H1 (cell line): ENCODE measurements around the gene EPX. TPM values are rescaled to one million over a fixed set of nuclear protein-coding genes. Genes with fewer than 3 reads are reported as not detected.

Source experiments
- CTCF ChIA-PET: fragments of 300-600 bp; sonication (Branson Sonifier 250); formaldehyde crosslinking; loops from one replicate; lab custom pipeline; 2021; ENCODE audit not compliant: partially characterized antibody; lab: Charles Lee
- POLR2A ChIA-PET: fragments of 300-600 bp; sonication (Branson Sonifier 250); formaldehyde crosslinking; loops from one replicate; lab custom pipeline; 2021; ENCODE audit warnings: inconsistent platforms; ENCODE audit not compliant: partially characterized antibody; lab: Charles Lee
- DNase-seq, 2 experiments: peaks; one replicate each; pipeline versions ENCODE4 v3.0.0 to v3.0.0-alpha.2; 2010 to 2022; ENCODE audit warnings: low spot score in 2 of 2, low read depth in 1 of 2, mixed read lengths in 1 of 2
- FAIRE-seq: peaks from 2 replicates; lab custom pipeline; 2011; peaks lifted over from hg19 to GRCh38; lab: Jason Lieb, UNC
- H2AFZ ChIP-seq: 2 replicates; pipeline ENCODE4 v1.8.1; 2012; ENCODE audit warnings: low read length, inconsistent platforms
- H2AK5ac ChIP-seq: 2 replicates; pipeline ENCODE4 v1.6.1; 2013; ENCODE audit warnings: low read depth, low read length
- H2BK120ac ChIP-seq: replicated peaks from 2 replicates; pipeline ENCODE3; 2013; ENCODE audit warnings: low read depth, low read length, inconsistent platforms
- H2BK12ac ChIP-seq: 2 replicates; pipeline ENCODE4 v1.6.1; 2013; ENCODE audit warnings: low read depth, low read length
- H2BK15ac ChIP-seq: 2 replicates; pipeline ENCODE4 v1.6.1; 2013; ENCODE audit warnings: low read length
- H2BK20ac ChIP-seq: 2 replicates; pipeline ENCODE4 v1.6.1; 2013; ENCODE audit warnings: low read length
- H2BK5ac ChIP-seq: 2 replicates; pipeline ENCODE4 v1.6.1; 2013; ENCODE audit warnings: low read depth, low read length
- H3K14ac ChIP-seq: 2 replicates; pipeline ENCODE4 v1.6.1; 2013; ENCODE audit warnings: inconsistent platforms; ENCODE audit not compliant: insufficient read length
- H3K18ac ChIP-seq: 2 replicates; pipeline ENCODE4 v1.6.1; 2013; ENCODE audit warnings: low read length; ENCODE audit errors: extremely low read depth
- H3K23ac ChIP-seq: 2 replicates; pipeline ENCODE4 v1.6.1; 2013; ENCODE audit warnings: inconsistent platforms; ENCODE audit not compliant: insufficient read length
- H3K23me2 ChIP-seq: 2 replicates; pipeline ENCODE4 v1.6.1; 2013; ENCODE audit warnings: low read depth, low read length
- H3K27ac ChIP-seq: 2 replicates; pipeline ENCODE4 v1.6.1; 2011; ENCODE audit warnings: low read depth, low read length, inconsistent platforms
- H3K27me3 ChIP-seq, 4 experiments: replicated peaks in 1 of 4; 1 replicate in 1 of 4; 2 replicates in 3 of 4; pipeline versions ENCODE4 v1.6.1 to v1.8.1; 2011 to 2013; ENCODE audit warnings: low read length in 3 of 4, mild to moderate bottlenecking in 3 of 4, inconsistent platforms in 2 of 4, mixed read lengths in 2 of 4, moderate library complexity in 1 of 4; ENCODE audit not compliant: control insufficient read depth in 3 of 4, insufficient read depth in 3 of 4; ENCODE audit errors: extremely low read depth in 1 of 4
- H3K36me3 ChIP-seq, 4 experiments: 2 replicates each; pipeline versions ENCODE4 v1.6.1 to v1.8.1; 2011 to 2013; ENCODE audit warnings: mild to moderate bottlenecking in 4 of 4, low read length in 3 of 4, moderate library complexity in 2 of 4, control low read depth in 1 of 4, inconsistent platforms in 1 of 4; ENCODE audit not compliant: insufficient read depth in 4 of 4, control insufficient read depth in 2 of 4
- H3K4ac ChIP-seq: replicated peaks from 2 replicates; pipeline ENCODE3; 2013; ENCODE audit warnings: low read length, low read depth, mixed read lengths, inconsistent platforms; ENCODE audit not compliant: insufficient read length
- H3K4me1 ChIP-seq, 4 experiments: replicated peaks in 1 of 4; 1 replicate in 1 of 4; 2 replicates in 3 of 4; pipeline versions ENCODE4 v1.6.1 to v1.8.1; 2011 to 2013; ENCODE audit warnings: low read length in 3 of 4, inconsistent platforms in 2 of 4, mixed read lengths in 1 of 4; ENCODE audit not compliant: insufficient read depth in 4 of 4, control insufficient read depth in 3 of 4
- H3K4me2 ChIP-seq, 2 experiments: 2 replicates each; pipeline versions ENCODE4 v1.6.1 to v1.8.1; 2011 to 2013; ENCODE audit warnings: low read depth in 2 of 2, low read length in 2 of 2, control low read depth in 1 of 2, inconsistent platforms in 1 of 2, mild to moderate bottlenecking in 1 of 2; ENCODE audit not compliant: insufficient read depth in 1 of 2
- H3K4me3 ChIP-seq, 4 experiments: fragments of 200-600, 300-600 bp in 1 of 4; sonication (generic), shearing (Covaris generic), sonication (Bioruptor Twin) in 1 of 4; 2 replicates each; pipeline versions ENCODE4 v1.5.1 to v1.8.1; 2011 to 2016; ENCODE audit warnings: low read length in 4 of 4, low read depth in 3 of 4, control low read depth in 2 of 4, inconsistent platforms in 2 of 4, mild to moderate bottlenecking in 2 of 4, mixed read lengths in 1 of 4, moderate library complexity in 1 of 4; ENCODE audit not compliant: insufficient read depth in 2 of 4; ENCODE audit errors: extremely low read depth in 1 of 4
- H3K56ac ChIP-seq: replicated peaks from 2 replicates; pipeline ENCODE3; 2013; ENCODE audit warnings: low read depth, mild to moderate bottlenecking, mixed read lengths, low read length, inconsistent platforms; ENCODE audit not compliant: insufficient read length
- H3K79me1 ChIP-seq: 2 replicates; pipeline ENCODE4 v1.6.1; 2013; ENCODE audit warnings: low read depth, low read length, control low read depth
- H3K79me2 ChIP-seq, 2 experiments: 2 replicates each; pipeline versions ENCODE4 v1.6.1 to v1.8.1; 2012 to 2013; ENCODE audit warnings: low read length in 2 of 2, mild to moderate bottlenecking in 2 of 2, inconsistent platforms in 1 of 2; ENCODE audit not compliant: insufficient read depth in 2 of 2, control insufficient read depth in 1 of 2
- H3K9ac ChIP-seq, 4 experiments: replicated peaks in 1 of 4; 1 replicate in 1 of 4; 2 replicates in 3 of 4; pipeline versions ENCODE4 v1.6.1 to v1.8.1; 2011 to 2013; ENCODE audit warnings: low read depth in 3 of 4, low read length in 3 of 4, control low read depth in 2 of 4, mild to moderate bottlenecking in 2 of 4, moderate library complexity in 2 of 4, inconsistent platforms in 1 of 4; ENCODE audit errors: extremely low read depth in 1 of 4
- H3K9me3 ChIP-seq, 2 experiments: 2 replicates each; pipeline versions ENCODE4 v1.6.1 to v1.8.1; 2012 to 2013; ENCODE audit warnings: mild to moderate bottlenecking in 2 of 2, moderate library complexity in 2 of 2, control low read depth in 1 of 2, inconsistent platforms in 1 of 2, low read depth in 1 of 2, low read length in 1 of 2, mixed read lengths in 1 of 2; ENCODE audit not compliant: insufficient read depth in 2 of 2
- H4K20me1 ChIP-seq, 2 experiments: replicated peaks in 1 of 2; 2 replicates each; pipeline versions ENCODE3 to v1.8.1; 2011 to 2013; ENCODE audit warnings: inconsistent platforms in 2 of 2, low read length in 2 of 2, mild to moderate bottlenecking in 1 of 2; ENCODE audit not compliant: insufficient read depth in 2 of 2, control insufficient read depth in 1 of 2
- H4K5ac ChIP-seq: 2 replicates; pipeline ENCODE4 v1.6.1; 2013; ENCODE audit warnings: low read length, low read depth, mixed read lengths, inconsistent platforms; ENCODE audit not compliant: insufficient read length
- H4K8ac ChIP-seq: 2 replicates; pipeline ENCODE4 v1.8.0; 2013; ENCODE audit warnings: mild to moderate bottlenecking, moderate library complexity, low read length, inconsistent platforms; ENCODE audit not compliant: insufficient read depth; ENCODE audit errors: extremely low read depth
- H4K91ac ChIP-seq: replicated peaks from 2 replicates; pipeline ENCODE3; 2013; ENCODE audit warnings: low read length, mixed read lengths, inconsistent platforms; ENCODE audit not compliant: insufficient read length
- WGBS, 2 experiments: shearing (Covaris generic) in 1 of 2; methylation state at CpG; one replicate each; pipeline versions ENCODE4 v1.1.6 to v1.1.7; 2013 to 2015; ENCODE audit warnings: low lambda C conversion rate in 2 of 2, mixed read lengths in 2 of 2, inconsistent platforms in 1 of 2, low coverage in 1 of 2, missing lambda C conversion rate in 1 of 2; ENCODE audit not compliant: insufficient replicate concordance in 2 of 2, insufficient coverage in 1 of 2, insufficient read length in 1 of 2; ENCODE audit errors: extremely low coverage in 1 of 2, missing lambda C conversion rate in 1 of 2; 5-methylcytosine and 5-hydroxymethylcytosine counted together
- polyA plus RNA-seq, 7 experiments: library from polyadenylated mRNA; depleted of rRNA in 3 of 7; stranded (reverse) in 5 of 7; unstranded in 2 of 7; fragments of >200 nt in 5 of 7; fragments of 200-250 nt in 2 of 7; gene quantifications; 1 replicate in 5 of 7; 2 replicates in 1 of 7; 4 replicates in 1 of 7; pipeline versions ENCODE4 v1.2.1 to v1.2.3, GENCODE V29; 2011 to 2013; ENCODE audit warnings: missing spikeins in 2 of 7, mixed read lengths in 2 of 7
- total RNA-seq: library from RNA; stranded (reverse); fragmentation: NEBNext Ultra II Directional; extraction: Animal tissue kit (Norgen Biotek cat#: 25700); gene quantifications from 2 replicates; pipeline ENCODE4 v1.2.1, GENCODE V29; 2021

The EPX gene
- total and polyA plus RNA-seq, 2 of the 8 experiments (the other 6 are each of a cell fraction or from before 2014, with no cell fraction given): not detected

GRCh38 chr17:58235821-58236220 lies 43.3 kb downstream of the EPX start:
- Histone ChIP-seq H2AK5ac (no peak overlapping the region), H3K9ac (no peak overlapping the region; a peak in 1 of 7 replicates), H3K56ac (no peak overlapping the region), H3K23ac (no peak overlapping the region), H4K5ac (no peak overlapping the region), H2BK20ac (no peak overlapping the region), H3K9me3 (no peaks in the 10 kb centered on the region), H3K27ac (no peak overlapping the region), H2BK12ac (no peak overlapping the region), H3K36me3 (no peaks in the 10 kb centered on the region), H2BK120ac (no peak overlapping the region), H4K8ac (no peak overlapping the region), H3K27me3 (peaks cover 0 to 9% (median 5%) of the 10 kb centered on the region in 4 experiments; a peak in 4 of 7 replicates), H4K20me1 (no peaks in the 10 kb centered on the region), H3K14ac (no peak overlapping the region), H2BK15ac (no peak overlapping the region), H3K4me3 (no peak overlapping the region), H3K4me1 (no peaks in the 10 kb centered on the region), H3K79me1 (no peaks in the 10 kb centered on the region), H2AFZ (no peak overlapping the region), H2BK5ac (no peak overlapping the region), H3K4ac (no peak overlapping the region), H4K91ac (no peak overlapping the region), H3K23me2 (no peaks in the 10 kb centered on the region), H3K79me2 (no peaks in the 10 kb centered on the region), H3K4me2 (no peak overlapping the region), H3K18ac (no peak overlapping the region)
- POLR2A ChIA-PET: no interaction called here
- 70% methylated on average over 1 of the region's 1 CpG; no CpG with 5 or more reads in 1 of the 2 experiments for WGBS, 2 experiments
- CTCF ChIA-PET: interaction anchor here (1.2 to 4.5 kb wide), 9 partner anchors 10 to 81 kb away, joined by 3 to 50 read pairs (median 5); partner anchors contain the start of gene MKS1
- FAIRE-seq (no peak), DNase-seq (no peak)
